Gastroesophageal sphincter (tissue), 3 donors: ENCODE data around the gene ITPR2.

Experiments
- POLR2AphosphoS5 ChIP-seq: sonication (generic); formaldehyde crosslinking; IDR thresholded peaks from one replicate; pipeline ENCODE4 v1.6.1; 2017; ENCODE audit warnings: antibody characterized with exemption
- TF ChIP-seq, protein P1 (sequence below), 4 experiments: fragments of 200-600 bp in 2 of 4; fragments of 450-650 bp in 2 of 4; sonication (generic) in 1 of 4; IDR thresholded peaks; one replicate each; pipeline ENCODE4 v1.5.1; 2017 to 2019; ENCODE audit warnings: antibody characterized with exemption in 4 of 4, mild to moderate bottlenecking in 2 of 4, moderate library complexity in 2 of 4

DNA sequence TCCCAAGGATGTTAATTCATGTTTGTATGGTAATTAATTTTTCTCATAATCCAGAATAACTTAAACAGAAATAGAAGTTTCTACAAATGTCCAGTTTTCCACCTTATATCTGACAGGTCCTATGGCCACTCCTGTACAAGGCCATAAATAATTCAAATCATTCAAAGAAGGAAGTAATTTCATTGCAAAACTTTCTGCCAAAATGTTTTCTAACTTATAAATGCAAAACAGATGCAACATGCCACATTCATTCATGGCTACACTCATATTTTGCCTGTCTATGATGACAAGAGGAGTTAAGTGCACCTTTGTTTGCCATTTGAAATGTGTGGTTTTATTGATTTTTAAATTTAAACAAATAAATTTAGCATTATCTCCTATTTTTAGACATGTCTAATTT, 34.4 kb downstream of the ITPR2 start:
- TF ChIP-seq, protein P1, sequence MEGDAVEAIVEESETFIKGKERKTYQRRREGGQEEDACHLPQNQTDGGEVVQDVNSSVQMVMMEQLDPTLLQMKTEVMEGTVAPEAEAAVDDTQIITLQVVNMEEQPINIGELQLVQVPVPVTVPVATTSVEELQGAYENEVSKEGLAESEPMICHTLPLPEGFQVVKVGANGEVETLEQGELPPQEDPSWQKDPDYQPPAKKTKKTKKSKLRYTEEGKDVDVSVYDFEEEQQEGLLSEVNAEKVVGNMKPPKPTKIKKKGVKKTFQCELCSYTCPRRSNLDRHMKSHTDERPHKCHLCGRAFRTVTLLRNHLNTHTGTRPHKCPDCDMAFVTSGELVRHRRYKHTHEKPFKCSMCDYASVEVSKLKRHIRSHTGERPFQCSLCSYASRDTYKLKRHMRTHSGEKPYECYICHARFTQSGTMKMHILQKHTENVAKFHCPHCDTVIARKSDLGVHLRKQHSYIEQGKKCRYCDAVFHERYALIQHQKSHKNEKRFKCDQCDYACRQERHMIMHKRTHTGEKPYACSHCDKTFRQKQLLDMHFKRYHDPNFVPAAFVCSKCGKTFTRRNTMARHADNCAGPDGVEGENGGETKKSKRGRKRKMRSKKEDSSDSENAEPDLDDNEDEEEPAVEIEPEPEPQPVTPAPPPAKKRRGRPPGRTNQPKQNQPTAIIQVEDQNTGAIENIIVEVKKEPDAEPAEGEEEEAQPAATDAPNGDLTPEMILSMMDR (IDR thresholded peaks at IDR 0.05): no peak
- TF ChIP-seq POLR2AphosphoS5: no peak
